GM12878 (cell line): Measurements from ENCODE around the gene MBNL1. TPM values are rescaled to one million over a fixed set of nuclear protein-coding genes. Genes with fewer than 3 reads are reported as not detected.

Experiments used
- CHD4 ChIP-seq: fragments of 200-600 bp; sonication (generic); IDR thresholded peaks from 2 replicates; pipeline ENCODE4 v1.6.1; 2016; ENCODE audit warnings: mild to moderate bottlenecking
- CREM ChIP-seq: IDR thresholded peaks from 2 replicates; pipeline ENCODE4 v1.6.1; 2014; ENCODE audit warnings: antibody characterized with exemption, low read depth
- GATAD2B ChIP-seq: fragments of 450-650 bp; conservative IDR thresholded peaks from 2 replicates; pipeline ENCODE4 v1.6.1; 2017; ENCODE audit warnings: low read depth, mild to moderate bottlenecking, moderate library complexity
- JUNB ChIP-seq: IDR thresholded peaks from 2 replicates; pipeline ENCODE4 v1.6.1; 2016; ENCODE audit warnings: antibody characterized with exemption, mild to moderate bottlenecking
- KLF5 ChIP-seq: fragments of 450-650 bp; IDR thresholded peaks from 2 replicates; pipeline ENCODE4 v1.6.1; 2014; ENCODE audit warnings: mild to moderate bottlenecking; ENCODE audit not compliant: partially characterized antibody
- NBN ChIP-seq: fragments of 450-650 bp; IDR thresholded peaks from 2 replicates; pipeline ENCODE4 v1.6.1; 2016
- POLR2AphosphoS5 ChIP-seq: IDR thresholded peaks from 2 replicates; pipeline ENCODE4 v1.6.1; 2011; ENCODE audit warnings: mild to moderate bottlenecking, low read length, inconsistent platforms
- RAD21 ChIP-seq: IDR thresholded peaks from 2 replicates; pipeline ENCODE4 v1.6.1; 2011; ENCODE audit warnings: mild to moderate bottlenecking, low read depth, low read length, moderate library complexity; ENCODE audit not compliant: insufficient read depth
- RCOR1 ChIP-seq: conservative IDR thresholded peaks from 2 replicates; pipeline ENCODE4 v1.6.1; 2012; ENCODE audit warnings: low read depth, low read length, improper control_type of control experiment
- RFX5 ChIP-seq: IDR thresholded peaks from 2 replicates; pipeline ENCODE4 v1.6.1; 2011; ENCODE audit warnings: low read depth, low read length, improper control_type of control experiment
- SMARCA5 ChIP-seq: fragments of 450-650 bp; IDR thresholded peaks from 2 replicates; pipeline ENCODE4 v1.6.1; 2017; ENCODE audit warnings: mild to moderate bottlenecking
- STAT1 ChIP-seq: fragments of 450-650 bp; conservative IDR thresholded peaks from 2 replicates; pipeline ENCODE4 v1.6.1; 2014; ENCODE audit warnings: antibody characterized with exemption, mild to moderate bottlenecking
- SUZ12 ChIP-seq: fragments of 200-600 bp; sonication (generic); IDR thresholded peaks from one replicate; pipeline ENCODE4 v1.6.1; 2018; ENCODE audit warnings: antibody characterized with exemption, mild to moderate bottlenecking; ENCODE audit not compliant: unreplicated experiment
- TBL1XR1 ChIP-seq: IDR thresholded peaks from 2 replicates; pipeline ENCODE4 v1.6.1; 2012; ENCODE audit warnings: low read depth, low read length, improper control_type of control experiment
- TCF12 ChIP-seq: IDR thresholded peaks from 2 replicates; pipeline ENCODE4 v1.6.1; 2011; ENCODE audit warnings: low read depth, mild to moderate bottlenecking, low read length
- ZSCAN29 ChIP-seq: fragments of 450-650 bp; IDR thresholded peaks from 2 replicates; pipeline ENCODE4 v1.6.1; 2017; ENCODE audit warnings: mild to moderate bottlenecking, moderate library complexity
- polyA plus RNA-seq, 11 experiments: library from polyadenylated mRNA; depleted of rRNA in 4 of 11; unstranded in 6 of 11; stranded (reverse) in 5 of 11; fragments of >200 nt; fragmentation: Nextera tagmentation in 4 of 11; fragmentation: Illumina TruSeq in 1 of 11; extraction: Ambion mirVana in 4 of 11; extraction: Trizol in 1 of 11; gene quantifications; 1 replicate in 1 of 11; 2 replicates in 10 of 11; pipeline versions ENCODE4 v1.2.1 to v1.2.3, GENCODE V29; 2011 to 2016; ENCODE audit warnings: inconsistent platforms in 2 of 11, missing spikeins in 2 of 11, low read depth in 1 of 11
- total RNA-seq, 4 experiments: library from RNA; depleted of rRNA in 3 of 4; stranded (reverse); fragments of >200 nt in 3 of 4; fragmentation: Illumina TruSeq in 1 of 4; extraction: Trizol in 1 of 4; gene quantifications; 2 replicates each; pipeline versions ENCODE4 v1.2.1 to v1.2.3, GENCODE V29; 2013 to 2021
- TF ChIP-seq, protein P1 (sequence below): fragments of 450-650 bp; formaldehyde crosslinking; IDR thresholded peaks from 2 replicates; pipeline ENCODE4 v1.4.0; 2022; ENCODE audit warnings: mild to moderate bottlenecking, moderate library complexity
- TF ChIP-seq, protein P2 (sequence below): fragments of 450-650 bp; conservative IDR thresholded peaks from 2 replicates; pipeline ENCODE4 v1.6.1; 2017; ENCODE audit warnings: mild to moderate bottlenecking, moderate library complexity
- TF ChIP-seq, protein P3 (sequence below): fragments of 450-650 bp; IDR thresholded peaks from 2 replicates; pipeline ENCODE4 v1.6.1; 2016; ENCODE audit warnings: mild to moderate bottlenecking, moderate library complexity, borderline replicate concordance
- TF ChIP-seq, protein P4 (sequence below): fragments of 450-650 bp; IDR thresholded peaks from 2 replicates; pipeline ENCODE4 v1.6.1; 2016; ENCODE audit warnings: mild to moderate bottlenecking

The MBNL1 gene
- total and polyA plus RNA-seq, 10 of the 15 experiments (the other 5 are each of a cell fraction or from before 2014, with no cell fraction given) = 59.6 to 337 (median 143) TPM

- TF ChIP-seq, protein P1, sequence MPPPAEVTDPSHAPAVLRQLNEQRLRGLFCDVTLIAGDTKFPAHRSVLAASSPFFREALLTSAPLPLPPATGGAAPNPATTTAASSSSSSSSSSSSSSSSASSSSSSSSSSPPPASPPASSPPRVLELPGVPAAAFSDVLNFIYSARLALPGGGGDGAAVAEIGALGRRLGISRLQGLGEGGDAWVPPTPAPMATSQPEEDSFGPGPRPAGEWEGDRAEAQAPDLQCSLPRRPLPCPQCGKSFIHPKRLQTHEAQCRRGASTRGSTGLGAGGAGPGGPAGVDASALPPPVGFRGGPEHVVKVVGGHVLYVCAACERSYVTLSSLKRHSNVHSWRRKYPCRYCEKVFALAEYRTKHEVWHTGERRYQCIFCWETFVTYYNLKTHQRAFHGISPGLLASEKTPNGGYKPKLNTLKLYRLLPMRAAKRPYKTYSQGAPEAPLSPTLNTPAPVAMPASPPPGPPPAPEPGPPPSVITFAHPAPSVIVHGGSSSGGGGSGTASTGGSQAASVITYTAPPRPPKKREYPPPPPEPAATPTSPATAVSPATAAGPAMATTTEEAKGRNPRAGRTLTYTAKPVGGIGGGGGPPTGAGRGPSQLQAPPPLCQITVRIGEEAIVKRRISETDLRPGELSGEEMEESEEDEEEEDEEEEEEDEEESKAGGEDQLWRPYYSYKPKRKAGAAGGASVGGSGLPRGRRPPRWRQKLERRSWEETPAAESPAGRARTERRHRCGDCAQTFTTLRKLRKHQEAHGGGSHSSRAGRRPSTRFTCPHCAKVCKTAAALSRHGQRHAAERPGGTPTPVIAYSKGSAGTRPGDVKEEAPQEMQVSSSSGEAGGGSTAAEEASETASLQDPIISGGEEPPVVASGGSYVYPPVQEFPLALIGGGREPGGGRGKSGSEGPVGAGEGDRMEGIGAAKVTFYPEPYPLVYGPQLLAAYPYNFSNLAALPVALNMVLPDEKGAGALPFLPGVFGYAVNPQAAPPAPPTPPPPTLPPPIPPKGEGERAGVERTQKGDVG (CRISPR knock-in tag) = no peak
- TF ChIP-seq GATAD2B (no peak), SUZ12 (no peak), SMARCA5 (0 out of 2 replicates have a peak, but pooled peaks have one; percentile 36), TBL1XR1 (no peak), RFX5 (no peak), RCOR1 (no peak), JUNB (peak; percentile 47), ZSCAN29 (no peak), TCF12 (no peak), KLF5 (no peak), CREM (peak; percentile 66), POLR2AphosphoS5 (no peak), STAT1 (no peak), NBN (peak; percentile 52; the same call in 1 of the 2 replicates), RAD21 (no peak), CHD4 (no peak)
- TF ChIP-seq, protein P2, sequence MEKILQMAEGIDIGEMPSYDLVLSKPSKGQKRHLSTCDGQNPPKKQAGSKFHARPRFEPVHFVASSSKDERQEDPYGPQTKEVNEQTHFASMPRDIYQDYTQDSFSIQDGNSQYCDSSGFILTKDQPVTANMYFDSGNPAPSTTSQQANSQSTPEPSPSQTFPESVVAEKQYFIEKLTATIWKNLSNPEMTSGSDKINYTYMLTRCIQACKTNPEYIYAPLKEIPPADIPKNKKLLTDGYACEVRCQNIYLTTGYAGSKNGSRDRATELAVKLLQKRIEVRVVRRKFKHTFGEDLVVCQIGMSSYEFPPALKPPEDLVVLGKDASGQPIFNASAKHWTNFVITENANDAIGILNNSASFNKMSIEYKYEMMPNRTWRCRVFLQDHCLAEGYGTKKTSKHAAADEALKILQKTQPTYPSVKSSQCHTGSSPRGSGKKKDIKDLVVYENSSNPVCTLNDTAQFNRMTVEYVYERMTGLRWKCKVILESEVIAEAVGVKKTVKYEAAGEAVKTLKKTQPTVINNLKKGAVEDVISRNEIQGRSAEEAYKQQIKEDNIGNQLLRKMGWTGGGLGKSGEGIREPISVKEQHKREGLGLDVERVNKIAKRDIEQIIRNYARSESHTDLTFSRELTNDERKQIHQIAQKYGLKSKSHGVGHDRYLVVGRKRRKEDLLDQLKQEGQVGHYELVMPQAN = no peak
- TF ChIP-seq, protein P3, sequence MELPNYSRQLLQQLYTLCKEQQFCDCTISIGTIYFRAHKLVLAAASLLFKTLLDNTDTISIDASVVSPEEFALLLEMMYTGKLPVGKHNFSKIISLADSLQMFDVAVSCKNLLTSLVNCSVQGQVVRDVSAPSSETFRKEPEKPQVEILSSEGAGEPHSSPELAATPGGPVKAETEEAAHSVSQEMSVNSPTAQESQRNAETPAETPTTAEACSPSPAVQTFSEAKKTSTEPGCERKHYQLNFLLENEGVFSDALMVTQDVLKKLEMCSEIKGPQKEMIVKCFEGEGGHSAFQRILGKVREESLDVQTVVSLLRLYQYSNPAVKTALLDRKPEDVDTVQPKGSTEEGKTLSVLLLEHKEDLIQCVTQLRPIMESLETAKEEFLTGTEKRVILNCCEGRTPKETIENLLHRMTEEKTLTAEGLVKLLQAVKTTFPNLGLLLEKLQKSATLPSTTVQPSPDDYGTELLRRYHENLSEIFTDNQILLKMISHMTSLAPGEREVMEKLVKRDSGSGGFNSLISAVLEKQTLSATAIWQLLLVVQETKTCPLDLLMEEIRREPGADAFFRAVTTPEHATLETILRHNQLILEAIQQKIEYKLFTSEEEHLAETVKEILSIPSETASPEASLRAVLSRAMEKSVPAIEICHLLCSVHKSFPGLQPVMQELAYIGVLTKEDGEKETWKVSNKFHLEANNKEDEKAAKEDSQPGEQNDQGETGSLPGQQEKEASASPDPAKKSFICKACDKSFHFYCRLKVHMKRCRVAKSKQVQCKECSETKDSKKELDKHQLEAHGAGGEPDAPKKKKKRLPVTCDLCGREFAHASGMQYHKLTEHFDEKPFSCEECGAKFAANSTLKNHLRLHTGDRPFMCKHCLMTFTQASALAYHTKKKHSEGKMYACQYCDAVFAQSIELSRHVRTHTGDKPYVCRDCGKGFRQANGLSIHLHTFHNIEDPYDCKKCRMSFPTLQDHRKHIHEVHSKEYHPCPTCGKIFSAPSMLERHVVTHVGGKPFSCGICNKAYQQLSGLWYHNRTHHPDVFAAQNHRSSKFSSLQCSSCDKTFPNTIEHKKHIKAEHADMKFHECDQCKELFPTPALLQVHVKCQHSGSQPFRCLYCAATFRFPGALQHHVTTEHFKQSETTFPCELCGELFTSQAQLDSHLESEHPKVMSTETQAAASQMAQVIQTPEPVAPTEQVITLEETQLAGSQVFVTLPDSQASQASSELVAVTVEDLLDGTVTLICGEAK = no peak
- TF ChIP-seq, protein P4, sequence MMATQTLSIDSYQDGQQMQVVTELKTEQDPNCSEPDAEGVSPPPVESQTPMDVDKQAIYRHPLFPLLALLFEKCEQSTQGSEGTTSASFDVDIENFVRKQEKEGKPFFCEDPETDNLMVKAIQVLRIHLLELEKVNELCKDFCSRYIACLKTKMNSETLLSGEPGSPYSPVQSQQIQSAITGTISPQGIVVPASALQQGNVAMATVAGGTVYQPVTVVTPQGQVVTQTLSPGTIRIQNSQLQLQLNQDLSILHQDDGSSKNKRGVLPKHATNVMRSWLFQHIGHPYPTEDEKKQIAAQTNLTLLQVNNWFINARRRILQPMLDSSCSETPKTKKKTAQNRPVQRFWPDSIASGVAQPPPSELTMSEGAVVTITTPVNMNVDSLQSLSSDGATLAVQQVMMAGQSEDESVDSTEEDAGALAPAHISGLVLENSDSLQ = no peak
Measured at GRCh38 chr3:152511904-152512303, 243.2 kb downstream of the MBNL1 start (continued).
